Testis (tissue), 2 donors: ENCODE results near the gene SNX10.

Experiments
- POLR2A ChIP-seq: fragments of 450-650 bp; IDR thresholded peaks from one replicate; pipeline ENCODE4 v1.6.1; 2017; ENCODE audit warnings: antibody characterized with exemption, mild to moderate bottlenecking, moderate library complexity
- TF ChIP-seq, protein P1 (sequence below), 3 experiments: fragments of 450-650 bp in 2 of 3; fragments of 200-600 bp in 1 of 3; sonication (generic) in 1 of 3; IDR thresholded peaks; one replicate each; pipeline ENCODE4 v1.5.1; 2016 to 2019; ENCODE audit warnings: antibody characterized with exemption in 3 of 3, mild to moderate bottlenecking in 2 of 3, moderate library complexity in 1 of 3

- TF ChIP-seq, protein P1, sequence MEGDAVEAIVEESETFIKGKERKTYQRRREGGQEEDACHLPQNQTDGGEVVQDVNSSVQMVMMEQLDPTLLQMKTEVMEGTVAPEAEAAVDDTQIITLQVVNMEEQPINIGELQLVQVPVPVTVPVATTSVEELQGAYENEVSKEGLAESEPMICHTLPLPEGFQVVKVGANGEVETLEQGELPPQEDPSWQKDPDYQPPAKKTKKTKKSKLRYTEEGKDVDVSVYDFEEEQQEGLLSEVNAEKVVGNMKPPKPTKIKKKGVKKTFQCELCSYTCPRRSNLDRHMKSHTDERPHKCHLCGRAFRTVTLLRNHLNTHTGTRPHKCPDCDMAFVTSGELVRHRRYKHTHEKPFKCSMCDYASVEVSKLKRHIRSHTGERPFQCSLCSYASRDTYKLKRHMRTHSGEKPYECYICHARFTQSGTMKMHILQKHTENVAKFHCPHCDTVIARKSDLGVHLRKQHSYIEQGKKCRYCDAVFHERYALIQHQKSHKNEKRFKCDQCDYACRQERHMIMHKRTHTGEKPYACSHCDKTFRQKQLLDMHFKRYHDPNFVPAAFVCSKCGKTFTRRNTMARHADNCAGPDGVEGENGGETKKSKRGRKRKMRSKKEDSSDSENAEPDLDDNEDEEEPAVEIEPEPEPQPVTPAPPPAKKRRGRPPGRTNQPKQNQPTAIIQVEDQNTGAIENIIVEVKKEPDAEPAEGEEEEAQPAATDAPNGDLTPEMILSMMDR (IDR thresholded peaks at IDR 0.05): no peak
- no peak for TF ChIP-seq POLR2A
Measured at GRCh38 chr7:26416004-26416403, 124.3 kb downstream of the SNX10 start.
